ENCODE measurements around the gene ST8SIA6.

The ST8SIA6 gene

GRCh38 chr10:17394854-17395253, 59.5 kb downstream of the ST8SIA6 start:
- no peak overlapping the region for H3K4me3 ChIP-seq (ENCODE audit: low read length in 2 of 2)
- H3K4me1 ChIP-seq (ENCODE audit: control insufficient read depth in 2 of 2, insufficient read depth in 2 of 2, low read length in 2 of 2) = no peaks in the 10 kb centered on the region
- H3K27me3 ChIP-seq (ENCODE audit: control insufficient read depth in 2 of 2, insufficient read depth in 2 of 2, low read length in 2 of 2) = no peaks in the 10 kb centered on the region
- H3K36me3 ChIP-seq (ENCODE audit: control insufficient read depth in 2 of 2, insufficient read depth in 2 of 2, low read length in 2 of 2) = no peaks in the 10 kb centered on the region
- H3K27ac ChIP-seq (ENCODE audit: low read depth in 2 of 2, low read length in 2 of 2) = no peak overlapping the region
- H3K9me3 ChIP-seq (ENCODE audit: control insufficient read depth in 2 of 2, low read length in 2 of 2) = no peaks in the 10 kb centered on the region
- H3K9ac ChIP-seq (ENCODE audit: low read depth in 1 of 2, low read length in 2 of 2) = no peak overlapping the region

DNA sequence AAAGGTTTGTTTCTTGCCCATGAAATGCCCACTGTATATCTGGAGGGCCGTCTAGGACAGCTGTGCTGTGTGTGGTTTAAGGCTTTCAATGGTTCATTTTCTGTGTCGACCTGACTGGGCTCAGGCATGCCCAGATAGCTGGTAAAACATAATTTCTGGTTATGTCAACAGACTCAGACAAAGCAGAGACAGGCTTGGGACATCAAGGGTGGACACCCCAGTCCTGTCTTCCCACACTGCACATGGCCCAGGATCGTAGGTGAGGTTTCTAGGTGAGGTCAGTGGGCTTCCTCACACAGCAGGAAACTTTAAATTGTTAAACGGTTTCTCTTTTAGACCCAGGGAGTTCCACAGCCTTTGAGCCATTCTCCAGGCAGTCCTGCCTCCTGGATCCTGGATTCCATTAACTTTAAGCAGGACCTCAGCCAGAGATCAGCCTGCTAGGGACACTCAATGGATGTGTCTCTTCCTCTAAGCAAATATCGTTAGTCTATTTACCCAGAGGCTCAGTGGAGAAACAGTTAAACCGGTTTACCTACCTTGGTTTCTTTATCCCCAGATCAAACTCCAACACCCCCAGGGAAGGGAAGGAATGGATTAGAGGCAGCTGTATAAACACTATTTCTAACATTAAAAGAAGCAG, 66.4 kb downstream of the ST8SIA6 start:
- no peaks in the 10 kb centered on the region for H3K27me3 ChIP-seq (ENCODE audit: control insufficient read depth in 2 of 2, insufficient read depth in 2 of 2, low read length in 2 of 2)
- peaks cover 5 to 16% of the 10 kb centered on the region in 2 donors for H3K4me1 ChIP-seq (ENCODE audit: control insufficient read depth in 2 of 2, insufficient read depth in 2 of 2, low read length in 2 of 2)
- peaks cover 0 to 1% of the 10 kb centered on the region in 2 donors for H3K9me3 ChIP-seq (ENCODE audit: control insufficient read depth in 2 of 2, low read length in 2 of 2)
- H3K4me3 ChIP-seq (ENCODE audit: low read length in 2 of 2) = peak overlapping the region in 1 of 2 donors; percentile 20
- peak overlapping the region; percentile 38 to 49 for H3K27ac ChIP-seq (ENCODE audit: low read depth in 2 of 2, low read length in 2 of 2)
- H3K36me3 ChIP-seq (ENCODE audit: control insufficient read depth in 2 of 2, insufficient read depth in 2 of 2, low read length in 2 of 2) = no peaks in the 10 kb centered on the region
- H3K9ac ChIP-seq (ENCODE audit: low read depth in 1 of 2, low read length in 2 of 2) = no peak overlapping the region

- peaks cover 5 to 16% of the 10 kb centered on the region in 2 donors for H3K4me1 ChIP-seq (ENCODE audit: control insufficient read depth in 2 of 2, insufficient read depth in 2 of 2, low read length in 2 of 2)
- no peak overlapping the region for H3K9ac ChIP-seq (ENCODE audit: low read depth in 1 of 2, low read length in 2 of 2)
- H3K36me3 ChIP-seq (ENCODE audit: control insufficient read depth in 2 of 2, insufficient read depth in 2 of 2, low read length in 2 of 2) = no peaks in the 10 kb centered on the region
- no peak overlapping the region for H3K27ac ChIP-seq (ENCODE audit: low read depth in 2 of 2, low read length in 2 of 2)
- no peak overlapping the region for H3K4me3 ChIP-seq (ENCODE audit: low read length in 2 of 2)
- no peaks in the 10 kb centered on the region for H3K27me3 ChIP-seq (ENCODE audit: control insufficient read depth in 2 of 2, insufficient read depth in 2 of 2, low read length in 2 of 2)
- H3K9me3 ChIP-seq (ENCODE audit: control insufficient read depth in 2 of 2, low read length in 2 of 2) = peaks cover 0 to 1% of the 10 kb centered on the region in 2 donors
Observed at GRCh38 chr10:17386616-17387075, 67.7 kb downstream of the ST8SIA6 start.

DNA sequence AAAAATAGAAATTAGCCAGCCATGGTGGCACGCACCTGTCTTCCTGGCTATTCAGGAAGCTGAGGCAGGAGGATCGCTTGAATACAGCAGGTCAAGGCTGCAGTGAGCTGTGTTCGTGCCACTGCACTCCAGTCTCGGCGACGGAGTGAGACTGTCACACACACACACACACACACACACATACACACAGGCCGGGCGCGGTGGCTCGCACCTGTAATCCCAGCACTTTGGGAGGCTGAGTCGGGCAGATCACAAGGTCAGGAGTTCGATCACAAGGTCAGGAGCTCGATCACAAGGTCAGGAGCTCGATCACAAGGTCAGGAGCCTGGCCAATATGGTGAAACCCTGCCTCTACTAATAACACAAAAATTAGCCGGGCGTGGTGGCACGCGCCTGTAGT, 68.4 kb downstream of the ST8SIA6 start:
- Histone ChIP-seq H3K4me3 (ENCODE audit: low read length in 2 of 2) (no peak overlapping the region), H3K27ac (ENCODE audit: low read depth in 2 of 2, low read length in 2 of 2) (no peak overlapping the region), H3K36me3 (ENCODE audit: control insufficient read depth in 2 of 2, insufficient read depth in 2 of 2, low read length in 2 of 2) (no peaks in the 10 kb centered on the region), H3K27me3 (ENCODE audit: control insufficient read depth in 2 of 2, insufficient read depth in 2 of 2, low read length in 2 of 2) (no peaks in the 10 kb centered on the region), H3K9me3 (ENCODE audit: control insufficient read depth in 2 of 2, low read length in 2 of 2) (peaks cover 0 to 1% of the 10 kb centered on the region in 2 donors), H3K9ac (ENCODE audit: low read depth in 1 of 2, low read length in 2 of 2) (no peak overlapping the region), H3K4me1 (ENCODE audit: control insufficient read depth in 2 of 2, insufficient read depth in 2 of 2, low read length in 2 of 2) (peaks cover 5 to 16% of the 10 kb centered on the region in 2 donors)

DNA sequence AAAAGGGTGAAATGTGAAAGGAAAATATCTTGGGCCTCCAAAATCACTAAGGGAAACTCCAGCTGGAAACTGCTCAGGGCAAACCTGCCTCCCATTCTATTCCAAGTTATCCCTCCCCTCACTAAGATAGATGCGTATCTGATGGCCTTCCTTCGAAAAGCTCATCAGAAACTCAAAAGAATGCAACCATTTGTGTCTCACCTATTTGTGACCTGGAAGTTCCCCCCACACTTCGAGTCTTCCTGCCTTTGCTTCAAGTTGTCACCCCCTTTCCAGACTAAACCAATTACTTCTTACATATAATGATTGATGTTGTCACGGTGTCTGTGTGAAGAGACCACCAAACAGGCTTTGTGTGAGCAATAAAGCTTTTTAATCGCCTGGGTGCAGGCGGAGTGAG, 69.3 kb downstream of the ST8SIA6 start:
- Histone ChIP-seq H3K4me3 (ENCODE audit: low read length in 2 of 2) (no peak overlapping the region), H3K4me1 (ENCODE audit: control insufficient read depth in 2 of 2, insufficient read depth in 2 of 2, low read length in 2 of 2) (peaks cover 5 to 16% of the 10 kb centered on the region in 2 donors), H3K9me3 (ENCODE audit: control insufficient read depth in 2 of 2, low read length in 2 of 2) (peaks cover 0 to 1% of the 10 kb centered on the region in 2 donors), H3K9ac (ENCODE audit: low read depth in 1 of 2, low read length in 2 of 2) (no peak overlapping the region), H3K27me3 (ENCODE audit: control insufficient read depth in 2 of 2, insufficient read depth in 2 of 2, low read length in 2 of 2) (no peaks in the 10 kb centered on the region), H3K27ac (ENCODE audit: low read depth in 2 of 2, low read length in 2 of 2) (no peak overlapping the region), H3K36me3 (ENCODE audit: control insufficient read depth in 2 of 2, insufficient read depth in 2 of 2, low read length in 2 of 2) (no peaks in the 10 kb centered on the region)

- no peak overlapping the region for H3K4me3 ChIP-seq (ENCODE audit: low read length in 2 of 2)
- H3K36me3 ChIP-seq (ENCODE audit: control insufficient read depth in 2 of 2, insufficient read depth in 2 of 2, low read length in 2 of 2) = no peaks in the 10 kb centered on the region
- H3K9me3 ChIP-seq (ENCODE audit: control insufficient read depth in 2 of 2, low read length in 2 of 2) = peaks cover 0 to 1% of the 10 kb centered on the region in 2 donors
- H3K27me3 ChIP-seq (ENCODE audit: control insufficient read depth in 2 of 2, insufficient read depth in 2 of 2, low read length in 2 of 2) = no peaks in the 10 kb centered on the region
- no peak overlapping the region for H3K9ac ChIP-seq (ENCODE audit: low read depth in 1 of 2, low read length in 2 of 2)
- H3K4me1 ChIP-seq (ENCODE audit: control insufficient read depth in 2 of 2, insufficient read depth in 2 of 2, low read length in 2 of 2) = peaks cover 5 to 16% of the 10 kb centered on the region in 2 donors
- no peak overlapping the region for H3K27ac ChIP-seq (ENCODE audit: low read depth in 2 of 2, low read length in 2 of 2)
Observed at GRCh38 chr10:17383801-17384555, 70.4 kb downstream of the ST8SIA6 start.

DNA sequence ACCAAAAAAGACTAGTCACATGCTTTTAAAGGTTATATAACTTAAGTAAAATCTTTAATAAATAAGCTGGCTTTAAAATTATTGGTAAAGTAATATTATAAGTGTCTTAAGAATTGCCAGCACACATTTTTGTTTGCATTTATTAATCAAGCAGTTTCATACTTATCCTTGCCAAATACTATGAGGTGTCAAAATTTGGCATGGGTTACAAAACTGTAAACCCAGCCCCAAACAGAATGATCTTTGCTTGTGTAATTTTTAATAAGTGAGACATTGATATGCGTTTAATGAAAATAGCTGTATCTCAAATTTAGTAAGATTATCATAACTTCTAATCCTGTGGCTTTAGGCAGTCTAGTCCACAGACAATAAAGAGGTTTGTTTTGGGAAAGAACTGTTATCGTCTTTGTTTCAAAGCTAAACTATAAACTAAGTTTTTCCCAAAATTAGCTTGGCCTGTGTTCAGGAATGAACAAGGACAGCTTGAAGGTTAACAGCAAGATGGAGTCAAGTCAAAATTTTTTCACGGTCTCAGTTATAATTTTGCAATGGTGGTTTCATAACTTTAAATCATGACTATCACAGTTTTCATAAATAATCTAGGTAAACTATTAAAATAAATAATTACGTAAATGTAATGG, 72.8 kb downstream of the ST8SIA6 start:
- Histone ChIP-seq H3K9ac (ENCODE audit: low read depth in 1 of 2, low read length in 2 of 2) (no peak overlapping the region), H3K4me1 (ENCODE audit: control insufficient read depth in 2 of 2, insufficient read depth in 2 of 2, low read length in 2 of 2) (peaks cover 0 to 2% of the 10 kb centered on the region in 2 donors), H3K27ac (ENCODE audit: low read depth in 2 of 2, low read length in 2 of 2) (no peak overlapping the region), H3K4me3 (ENCODE audit: low read length in 2 of 2) (no peak overlapping the region), H3K9me3 (ENCODE audit: control insufficient read depth in 2 of 2, low read length in 2 of 2) (peaks cover 0 to 1% of the 10 kb centered on the region in 2 donors), H3K36me3 (ENCODE audit: control insufficient read depth in 2 of 2, insufficient read depth in 2 of 2, low read length in 2 of 2) (no peaks in the 10 kb centered on the region), H3K27me3 (ENCODE audit: control insufficient read depth in 2 of 2, insufficient read depth in 2 of 2, low read length in 2 of 2) (no peaks in the 10 kb centered on the region)

DNA sequence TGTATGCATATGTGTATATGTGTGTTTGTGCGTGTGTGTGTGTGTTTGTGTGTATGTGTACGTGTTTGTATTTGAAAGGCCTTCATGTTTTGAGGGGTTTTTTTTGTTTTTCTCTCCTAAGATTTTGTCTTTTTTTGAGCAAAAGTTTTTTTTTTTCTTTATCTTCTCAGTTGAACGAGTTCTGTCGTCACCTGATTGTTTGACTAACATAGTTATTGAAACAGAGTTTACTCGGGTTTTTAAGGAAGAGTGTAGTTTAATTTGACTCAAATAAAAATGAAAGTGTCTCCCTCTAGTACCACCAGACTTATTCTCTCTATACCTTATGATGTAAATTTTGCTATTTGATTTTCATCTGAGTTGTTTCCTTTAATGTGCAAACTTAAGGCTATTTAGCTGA, 73.5 kb downstream of the ST8SIA6 start:
- H3K4me1 ChIP-seq (ENCODE audit: control insufficient read depth in 2 of 2, insufficient read depth in 2 of 2, low read length in 2 of 2) = peaks cover 0 to 2% of the 10 kb centered on the region in 2 donors
- H3K9ac ChIP-seq (ENCODE audit: low read depth in 1 of 2, low read length in 2 of 2) = no peak overlapping the region
- peaks cover 0 to 1% of the 10 kb centered on the region in 2 donors for H3K9me3 ChIP-seq (ENCODE audit: control insufficient read depth in 2 of 2, low read length in 2 of 2)
- H3K36me3 ChIP-seq (ENCODE audit: control insufficient read depth in 2 of 2, insufficient read depth in 2 of 2, low read length in 2 of 2) = no peaks in the 10 kb centered on the region
- no peaks in the 10 kb centered on the region for H3K27me3 ChIP-seq (ENCODE audit: control insufficient read depth in 2 of 2, insufficient read depth in 2 of 2, low read length in 2 of 2)
- H3K27ac ChIP-seq (ENCODE audit: low read depth in 2 of 2, low read length in 2 of 2) = no peak overlapping the region
- no peak overlapping the region for H3K4me3 ChIP-seq (ENCODE audit: low read length in 2 of 2)

DNA sequence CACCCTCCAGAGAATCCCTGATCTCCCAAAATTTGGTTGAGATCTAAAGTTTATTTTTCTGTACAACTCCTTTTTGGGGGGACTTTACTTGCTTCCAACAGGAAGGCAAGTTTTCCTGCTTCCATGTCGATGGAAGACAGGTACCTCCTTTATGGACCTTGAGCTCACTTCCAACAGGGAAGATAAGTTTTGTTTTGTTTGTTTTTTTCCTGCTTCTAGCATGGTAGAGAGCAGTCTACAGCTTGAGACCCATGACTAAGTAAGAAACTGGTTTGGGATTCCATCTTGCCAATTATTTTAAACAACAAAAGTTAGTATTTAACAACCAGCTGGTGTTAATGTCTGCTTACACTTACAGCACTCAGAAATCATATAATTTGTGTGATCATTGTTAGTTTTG, 74.4 kb downstream of the ST8SIA6 start:
- H3K36me3 ChIP-seq (ENCODE audit: control insufficient read depth in 2 of 2, insufficient read depth in 2 of 2, low read length in 2 of 2) = no peaks in the 10 kb centered on the region
- H3K9ac ChIP-seq (ENCODE audit: low read depth in 1 of 2, low read length in 2 of 2) = no peak overlapping the region
- no peak overlapping the region for H3K27ac ChIP-seq (ENCODE audit: low read depth in 2 of 2, low read length in 2 of 2)
- peaks cover 0 to 2% of the 10 kb centered on the region in 2 donors for H3K4me1 ChIP-seq (ENCODE audit: control insufficient read depth in 2 of 2, insufficient read depth in 2 of 2, low read length in 2 of 2)
- H3K4me3 ChIP-seq (ENCODE audit: low read length in 2 of 2) = no peak overlapping the region
- H3K27me3 ChIP-seq (ENCODE audit: control insufficient read depth in 2 of 2, insufficient read depth in 2 of 2, low read length in 2 of 2) = no peaks in the 10 kb centered on the region
- H3K9me3 ChIP-seq (ENCODE audit: control insufficient read depth in 2 of 2, low read length in 2 of 2) = no peaks in the 10 kb centered on the region

DNA sequence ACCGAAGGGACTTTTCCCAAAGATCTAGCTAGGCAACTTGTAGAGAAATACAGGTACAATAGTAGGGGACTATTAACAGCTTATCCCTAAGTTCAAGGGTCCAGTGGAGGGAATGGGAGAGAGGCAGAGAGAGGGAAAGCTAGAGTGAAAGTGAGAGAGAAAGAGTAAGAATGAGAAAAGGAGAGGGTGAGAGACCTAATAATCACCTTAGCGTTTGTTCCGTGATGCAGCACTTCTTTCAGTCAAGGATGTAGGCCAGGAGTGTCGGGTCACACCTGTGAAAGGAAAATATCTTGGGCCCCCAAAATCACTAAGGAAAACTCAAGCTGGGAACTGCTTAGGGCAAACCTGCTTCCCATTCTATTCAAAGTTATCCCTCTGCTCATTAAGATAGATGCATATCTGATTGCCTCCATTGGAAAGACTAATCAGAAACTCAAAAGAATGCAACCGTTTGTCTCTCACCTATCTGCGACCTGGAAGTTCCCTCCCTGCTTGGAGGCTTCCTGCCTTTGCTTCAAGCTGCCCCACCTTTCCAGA, 75.2 kb downstream of the ST8SIA6 start:
- no peaks in the 10 kb centered on the region for H3K9me3 ChIP-seq (ENCODE audit: control insufficient read depth in 2 of 2, low read length in 2 of 2)
- no peaks in the 10 kb centered on the region for H3K27me3 ChIP-seq (ENCODE audit: control insufficient read depth in 2 of 2, insufficient read depth in 2 of 2, low read length in 2 of 2)
- H3K36me3 ChIP-seq (ENCODE audit: control insufficient read depth in 2 of 2, insufficient read depth in 2 of 2, low read length in 2 of 2) = no peaks in the 10 kb centered on the region
- no peak overlapping the region for H3K4me3 ChIP-seq (ENCODE audit: low read length in 2 of 2)
- H3K27ac ChIP-seq (ENCODE audit: low read depth in 2 of 2, low read length in 2 of 2) = no peak overlapping the region
- H3K4me1 ChIP-seq (ENCODE audit: control insufficient read depth in 2 of 2, insufficient read depth in 2 of 2, low read length in 2 of 2) = peaks cover 0 to 2% of the 10 kb centered on the region in 2 donors
- H3K9ac ChIP-seq (ENCODE audit: low read depth in 1 of 2, low read length in 2 of 2) = no peak overlapping the region
